Parathyroid adenoma (tissue), 2 donors: ENCODE results near the gene PLOD1.

Experiments used
- H2AFZ ChIP-seq: fragments of 300-600 bp; sonication (generic); one replicate; pipeline ENCODE4 v1.7.0; 2017; ENCODE audit warnings: antibody characterized with exemption, mild to moderate bottlenecking
- H3K27ac ChIP-seq: fragments of 300-600 bp; sonication (generic); one replicate; pipeline ENCODE4 v1.7.0; 2017
- H3K27me3 ChIP-seq: fragments of 300-600 bp; sonication (generic); one replicate; pipeline ENCODE4 v1.7.0; 2017; ENCODE audit warnings: low read length; ENCODE audit not compliant: control insufficient read depth, insufficient read depth
- H3K36me3 ChIP-seq: fragments of 300-600 bp; sonication (generic); one replicate; pipeline ENCODE4 v1.7.0; 2017; ENCODE audit warnings: low read length; ENCODE audit not compliant: control insufficient read depth, insufficient read depth
- H3K4me1 ChIP-seq: fragments of 300-600 bp; sonication (generic); one replicate; pipeline ENCODE4 v1.7.0; 2017; ENCODE audit warnings: control low read depth
- H3K4me2 ChIP-seq: fragments of 300-600 bp; sonication (generic); one replicate; pipeline ENCODE4 v1.7.0; 2017; ENCODE audit warnings: low read length
- H3K4me3 ChIP-seq: fragments of 300-600 bp; sonication (generic); one replicate; pipeline ENCODE4 v1.7.0; 2017; ENCODE audit warnings: low read depth, low read length
- H3K79me2 ChIP-seq: fragments of 300-600 bp; sonication (generic); one replicate; pipeline ENCODE4 v1.7.0; 2017; ENCODE audit warnings: control low read depth
- H3K9ac ChIP-seq: fragments of 300-600 bp; sonication (generic); one replicate; pipeline ENCODE4 v1.7.0; 2017; ENCODE audit warnings: mild to moderate bottlenecking
- H3K9me3 ChIP-seq: fragments of 300-600 bp; sonication (generic); one replicate; pipeline ENCODE4 v1.7.0; 2017; ENCODE audit warnings: low read length; ENCODE audit not compliant: control insufficient read depth
- TF ChIP-seq, protein P1 (sequence below): fragments of 300-600 bp; sonication (generic); IDR thresholded peaks from one replicate; pipeline ENCODE4 v1.7.0; 2017; ENCODE audit warnings: antibody characterized with exemption, mild to moderate bottlenecking
- donor health status: primary hyperparathyroidism.

PLOD1 gene

DNA sequence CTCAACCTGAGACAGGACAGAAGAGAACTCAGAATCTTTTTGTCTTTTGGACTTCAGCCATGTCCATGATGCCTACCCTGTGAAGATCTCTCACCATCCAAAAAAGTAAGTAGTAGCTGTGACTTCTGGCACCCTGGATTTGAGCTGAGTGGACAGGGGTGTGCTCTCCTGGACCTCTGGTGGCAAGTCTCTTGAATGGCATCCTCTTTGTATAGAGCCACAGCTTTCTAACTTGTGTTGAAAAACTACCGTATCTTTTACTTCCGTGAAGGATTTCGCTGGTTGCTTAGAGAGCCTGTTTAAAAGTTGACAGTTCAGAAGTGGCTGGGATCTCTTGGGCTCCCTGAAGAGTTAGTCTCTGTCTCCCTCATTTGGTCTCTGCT lies 47.5 kb downstream of the PLOD1 start:
- H3K36me3 ChIP-seq = no peaks in the 10 kb centered on the region
- no peak overlapping the region for H3K27ac ChIP-seq
- H2AFZ ChIP-seq = no peak overlapping the region
- TF ChIP-seq, protein P1, sequence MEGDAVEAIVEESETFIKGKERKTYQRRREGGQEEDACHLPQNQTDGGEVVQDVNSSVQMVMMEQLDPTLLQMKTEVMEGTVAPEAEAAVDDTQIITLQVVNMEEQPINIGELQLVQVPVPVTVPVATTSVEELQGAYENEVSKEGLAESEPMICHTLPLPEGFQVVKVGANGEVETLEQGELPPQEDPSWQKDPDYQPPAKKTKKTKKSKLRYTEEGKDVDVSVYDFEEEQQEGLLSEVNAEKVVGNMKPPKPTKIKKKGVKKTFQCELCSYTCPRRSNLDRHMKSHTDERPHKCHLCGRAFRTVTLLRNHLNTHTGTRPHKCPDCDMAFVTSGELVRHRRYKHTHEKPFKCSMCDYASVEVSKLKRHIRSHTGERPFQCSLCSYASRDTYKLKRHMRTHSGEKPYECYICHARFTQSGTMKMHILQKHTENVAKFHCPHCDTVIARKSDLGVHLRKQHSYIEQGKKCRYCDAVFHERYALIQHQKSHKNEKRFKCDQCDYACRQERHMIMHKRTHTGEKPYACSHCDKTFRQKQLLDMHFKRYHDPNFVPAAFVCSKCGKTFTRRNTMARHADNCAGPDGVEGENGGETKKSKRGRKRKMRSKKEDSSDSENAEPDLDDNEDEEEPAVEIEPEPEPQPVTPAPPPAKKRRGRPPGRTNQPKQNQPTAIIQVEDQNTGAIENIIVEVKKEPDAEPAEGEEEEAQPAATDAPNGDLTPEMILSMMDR = peak; percentile 12
- peaks cover 3% of the 10 kb centered on the region for H3K4me1 ChIP-seq
- H3K4me2 ChIP-seq = no peak overlapping the region
- H3K27me3 ChIP-seq = no peaks in the 10 kb centered on the region
- H3K9ac ChIP-seq = no peak overlapping the region
- H3K9me3 ChIP-seq = no peaks in the 10 kb centered on the region
- H3K4me3 ChIP-seq = no peak overlapping the region
- peaks cover 14% of the 10 kb centered on the region for H3K79me2 ChIP-seq

DNA sequence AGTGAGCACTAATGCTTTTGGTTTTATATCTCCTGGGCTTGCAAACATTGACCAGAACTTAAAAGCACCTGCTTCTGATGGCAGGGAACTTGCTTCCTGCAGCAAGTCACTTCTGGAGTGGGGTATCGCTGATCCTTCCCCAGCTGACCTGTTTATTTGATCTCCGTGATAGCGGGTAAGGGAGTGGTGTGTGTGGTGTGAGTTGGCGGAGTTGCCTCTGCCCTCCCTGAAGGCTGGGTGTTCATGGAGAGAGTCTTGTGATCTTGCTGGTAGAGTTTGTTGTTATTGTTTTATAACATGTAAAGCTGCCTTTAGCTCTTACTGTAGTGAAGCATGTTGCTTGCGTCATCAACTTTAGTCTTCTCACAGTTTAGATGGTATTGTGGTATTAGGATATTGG lies 49.6 kb downstream of the PLOD1 start:
- H3K9me3 ChIP-seq = no peaks in the 10 kb centered on the region
- H3K4me1 ChIP-seq = peaks cover 3% of the 10 kb centered on the region
- no peak overlapping the region for H3K4me2 ChIP-seq
- H3K79me2 ChIP-seq = peaks cover 14% of the 10 kb centered on the region
- H3K36me3 ChIP-seq = no peaks in the 10 kb centered on the region
- H3K27me3 ChIP-seq = no peaks in the 10 kb centered on the region
- no peak overlapping the region for H3K4me3 ChIP-seq
- no peak overlapping the region for H2AFZ ChIP-seq
- no peak overlapping the region for H3K27ac ChIP-seq
- no peak overlapping the region for H3K9ac ChIP-seq
- TF ChIP-seq, protein P1 = no peak

DNA sequence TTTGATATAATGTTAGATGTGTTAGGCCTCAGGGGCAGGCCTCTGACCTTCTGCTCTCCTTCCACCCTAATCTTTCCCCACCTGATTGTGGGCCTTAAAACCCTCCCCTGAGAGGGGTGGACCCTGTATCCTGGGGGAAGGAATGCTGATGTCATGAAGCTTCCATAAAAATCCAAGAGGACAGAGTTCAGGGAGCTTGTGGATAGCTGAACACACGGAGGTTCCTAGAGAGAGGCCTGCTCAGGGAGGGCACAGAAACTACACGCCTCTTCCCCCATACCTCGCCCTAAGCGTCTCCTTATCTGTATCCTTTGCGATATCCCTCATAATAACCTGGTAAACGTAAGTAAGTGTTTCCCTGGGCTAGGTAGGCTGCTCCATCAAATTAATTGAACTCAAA lies 50.1 kb downstream of the PLOD1 start:
- TF ChIP-seq, protein P1 = no peak
- no peak overlapping the region for H3K9ac ChIP-seq
- no peak overlapping the region for H3K4me3 ChIP-seq
- H3K27me3 ChIP-seq = no peaks in the 10 kb centered on the region
- no peaks in the 10 kb centered on the region for H3K36me3 ChIP-seq
- peaks cover 14% of the 10 kb centered on the region for H3K79me2 ChIP-seq
- no peaks in the 10 kb centered on the region for H3K9me3 ChIP-seq
- no peak overlapping the region for H3K4me2 ChIP-seq
- peaks cover 1% of the 10 kb centered on the region for H3K4me1 ChIP-seq
- no peak overlapping the region for H3K27ac ChIP-seq
- H2AFZ ChIP-seq = no peak overlapping the region

DNA sequence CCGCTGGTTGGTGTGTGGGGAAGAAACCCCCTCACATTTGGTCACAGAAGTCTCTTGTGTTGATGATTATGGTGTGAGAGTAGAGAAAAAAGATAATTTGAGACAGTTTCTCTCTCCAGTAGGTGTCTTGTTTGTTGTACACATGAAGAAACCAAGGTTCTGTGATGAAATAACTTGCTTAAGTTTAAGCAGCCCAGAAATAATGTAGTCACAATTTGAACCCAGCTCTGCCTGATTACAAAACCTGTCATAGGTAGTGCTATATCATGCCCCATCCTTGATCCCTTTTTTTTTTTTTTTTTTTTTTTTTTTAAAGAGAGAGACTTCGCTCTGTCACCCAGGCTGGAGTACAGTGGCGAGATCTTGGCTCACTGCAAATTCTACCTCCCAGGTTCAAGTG lies 50.7 kb downstream of the PLOD1 start:
- H3K9ac ChIP-seq = no peak overlapping the region
- H3K4me1 ChIP-seq = no peaks in the 10 kb centered on the region

DNA sequence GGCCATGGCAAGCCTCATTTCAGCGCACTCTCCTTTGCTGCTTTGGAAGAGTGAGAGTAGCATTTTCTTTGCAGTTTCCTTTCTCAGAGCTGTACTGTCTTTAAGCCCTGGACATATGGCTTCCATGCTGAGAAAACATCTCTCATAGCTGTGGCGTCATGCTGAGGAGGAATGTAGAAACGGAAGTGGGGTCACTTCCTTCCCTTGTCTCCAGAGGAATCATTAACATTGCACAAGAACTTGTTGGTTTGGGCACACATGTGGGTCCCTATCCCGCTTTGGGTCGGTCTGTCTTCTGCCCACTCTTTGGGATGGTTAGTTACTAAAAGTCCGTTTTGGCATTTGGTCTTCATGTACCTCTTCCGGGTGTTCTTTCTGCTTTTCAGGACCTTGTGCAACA lies 51.3 kb downstream of the PLOD1 start:
- no peak overlapping the region for H3K4me2 ChIP-seq
- TF ChIP-seq, protein P1 = no peak
- no peak overlapping the region for H3K9ac ChIP-seq
- no peaks in the 10 kb centered on the region for H3K36me3 ChIP-seq
- no peak overlapping the region for H2AFZ ChIP-seq
- no peaks in the 10 kb centered on the region for H3K9me3 ChIP-seq
- no peak overlapping the region for H3K27ac ChIP-seq
- no peaks in the 10 kb centered on the region for H3K27me3 ChIP-seq
- peaks cover 12% of the 10 kb centered on the region for H3K79me2 ChIP-seq
- H3K4me1 ChIP-seq = no peaks in the 10 kb centered on the region
- no peak overlapping the region for H3K4me3 ChIP-seq

More for the DNA sequence above, 50.7 kb downstream of the PLOD1 start:
- Histone ChIP-seq H3K36me3 (no peaks in the 10 kb centered on the region), H3K79me2 (peaks cover 14% of the 10 kb centered on the region), H3K27ac (no peak overlapping the region), H3K4me3 (no peak overlapping the region), H2AFZ (no peak overlapping the region), H3K9me3 (no peaks in the 10 kb centered on the region), H3K4me2 (no peak overlapping the region), H3K27me3 (no peaks in the 10 kb centered on the region)
- TF ChIP-seq, protein P1 = no peak
